H9 (cell line): ENCODE results near the gene ERVK3-1. TPM values are rescaled to one million over a fixed set of nuclear protein-coding genes. Genes with fewer than 3 reads are reported as not detected.

Source experiments
- DNase-seq: peaks from one replicate; pipeline ENCODE4 v3.0.0-alpha.2; 2017
- H2AFZ ChIP-seq: one replicate; pipeline ENCODE4 v1.6.1; 2013; ENCODE audit warnings: mild to moderate bottlenecking, low read length, control low read depth, moderate library complexity
- H2AK5ac ChIP-seq: 2 replicates; pipeline ENCODE4 v1.6.1; 2013; ENCODE audit warnings: low read length, control low read depth, mixed read lengths; ENCODE audit not compliant: insufficient read length
- H2BK120ac ChIP-seq: one replicate; pipeline ENCODE4 v1.6.1; 2013; ENCODE audit warnings: low read depth, mild to moderate bottlenecking, low read length, control low read depth, inconsistent platforms; ENCODE audit not compliant: poor library complexity, severe bottlenecking
- H2BK12ac ChIP-seq: 2 replicates; pipeline ENCODE4 v1.6.1; 2013; ENCODE audit warnings: low read length, control low read depth, mixed read lengths, low read depth; ENCODE audit not compliant: insufficient read length
- H2BK15ac ChIP-seq: 2 replicates; pipeline ENCODE4 v1.6.1; 2013; ENCODE audit warnings: low read depth, low read length, control low read depth
- H2BK20ac ChIP-seq: one replicate; pipeline ENCODE4 v1.6.1; 2013; ENCODE audit warnings: low read depth, mild to moderate bottlenecking, low read length, control low read depth, inconsistent platforms; ENCODE audit not compliant: poor library complexity, severe bottlenecking
- H2BK5ac ChIP-seq: 2 replicates; pipeline ENCODE4 v1.6.1; 2013; ENCODE audit warnings: low read length, control low read depth, mixed read lengths; ENCODE audit not compliant: insufficient read length
- H3K14ac ChIP-seq: 2 replicates; pipeline ENCODE4 v1.6.1; 2013; ENCODE audit warnings: low read length, control low read depth; ENCODE audit not compliant: insufficient read depth
- H3K18ac ChIP-seq: 2 replicates; pipeline ENCODE4 v1.6.1; 2013; ENCODE audit warnings: low read depth, mild to moderate bottlenecking, mixed read lengths, low read length, control low read depth; ENCODE audit not compliant: insufficient read length
- H3K23ac ChIP-seq: 2 replicates; pipeline ENCODE4 v1.6.1; 2013; ENCODE audit warnings: low read length, control low read depth, mixed read lengths, low read depth; ENCODE audit not compliant: insufficient read length
- H3K23me2 ChIP-seq: 2 replicates; pipeline ENCODE4 v1.6.1; 2013; ENCODE audit warnings: low read depth, mild to moderate bottlenecking, mixed read lengths, low read length, control low read depth; ENCODE audit not compliant: insufficient read length, poor library complexity, severe bottlenecking
- H3K27ac ChIP-seq: 2 replicates; pipeline ENCODE4 v1.5.1; 2013; ENCODE audit warnings: low read length, control low read depth, mixed read lengths, low read depth; ENCODE audit not compliant: insufficient read length
- H3K27me3 ChIP-seq: 2 replicates; pipeline ENCODE4 v1.6.1; 2013; ENCODE audit warnings: low read length, control low read depth, inconsistent platforms; ENCODE audit not compliant: insufficient read depth
- H3K4ac ChIP-seq: 2 replicates; pipeline ENCODE4 v1.6.1; 2013; ENCODE audit warnings: low read depth, mild to moderate bottlenecking, control low read depth, inconsistent platforms, low read length, moderate library complexity
- H3K4me1 ChIP-seq: 2 replicates; pipeline ENCODE4 v1.6.1; 2013; ENCODE audit warnings: low read length, control low read depth, inconsistent platforms; ENCODE audit not compliant: insufficient read depth
- H3K4me2 ChIP-seq: 2 replicates; pipeline ENCODE4 v1.6.1; 2013; ENCODE audit warnings: low read length, control low read depth, mixed read lengths; ENCODE audit not compliant: insufficient read length, insufficient read depth
- H3K56ac ChIP-seq: 2 replicates; pipeline ENCODE4 v1.6.1; 2013; ENCODE audit warnings: low read depth, mild to moderate bottlenecking, mixed read lengths, low read length, control low read depth; ENCODE audit not compliant: insufficient read length
- H3K79me1 ChIP-seq: 2 replicates; pipeline ENCODE4 v1.6.1; 2013; ENCODE audit warnings: low read depth, mild to moderate bottlenecking, moderate library complexity, low read length, control low read depth, inconsistent platforms; ENCODE audit not compliant: insufficient read depth, poor library complexity, severe bottlenecking
- H3K79me2 ChIP-seq: 2 replicates; pipeline ENCODE4 v1.6.1; 2013; ENCODE audit warnings: low read length, control low read depth, inconsistent platforms; ENCODE audit not compliant: insufficient read depth
- H3K9ac ChIP-seq: 2 replicates; pipeline ENCODE4 v1.6.1; 2013; ENCODE audit warnings: low read length, control low read depth, mixed read lengths; ENCODE audit not compliant: insufficient read length; ENCODE audit errors: extremely low read depth
- H3K9me3 ChIP-seq: one replicate; pipeline ENCODE4 v1.6.1; 2013; ENCODE audit warnings: low read depth, low read length, inconsistent platforms; ENCODE audit not compliant: control insufficient read depth
- H3T11ph ChIP-seq: one replicate; pipeline ENCODE4 v1.6.1; 2013; ENCODE audit warnings: mild to moderate bottlenecking, low read length, control low read depth, inconsistent platforms
- H4K20me1 ChIP-seq: one replicate; pipeline ENCODE4 v1.6.1; 2013; ENCODE audit not compliant: control insufficient read depth, insufficient read length, insufficient read depth
- H4K5ac ChIP-seq: 2 replicates; pipeline ENCODE4 v1.6.1; 2013; ENCODE audit warnings: low read depth, mild to moderate bottlenecking, mixed read lengths, low read length, control low read depth; ENCODE audit not compliant: insufficient read length
- H4K8ac ChIP-seq: replicated peaks from 2 replicates; pipeline ENCODE4 v1.6.1; 2013; ENCODE audit warnings: low read length, control low read depth, mixed read lengths, low read depth; ENCODE audit not compliant: insufficient read length
- H4K91ac ChIP-seq: 2 replicates; pipeline ENCODE4 v1.6.1; 2013; ENCODE audit warnings: low read depth, mild to moderate bottlenecking, moderate library complexity, mixed read lengths, low read length, control low read depth; ENCODE audit not compliant: insufficient read length
- H3K27ac Mint-ChIP-seq, 3 experiments: 2 replicates in 2 of 3; 3 replicates in 1 of 3; pipeline ENCODE4 v1.8.0; 2020 to 2021; ENCODE audit warnings: mixed read lengths in 3 of 3, mild to moderate bottlenecking in 1 of 3, moderate library complexity in 1 of 3
- H3K27me3 Mint-ChIP-seq: 2 replicates; pipeline ENCODE4 v1.8.0; 2021; ENCODE audit warnings: low read depth, mild to moderate bottlenecking, moderate library complexity, mixed read lengths
- H3K36me3 Mint-ChIP-seq, 3 experiments: 2 replicates in 2 of 3; 3 replicates in 1 of 3; pipeline ENCODE4 v1.8.0; 2020 to 2021; ENCODE audit warnings: low read depth in 3 of 3, mixed read lengths in 3 of 3; ENCODE audit not compliant: insufficient read depth in 1 of 3
- H3K4me1 Mint-ChIP-seq, 2 experiments: 2 replicates each; pipeline ENCODE4 v1.8.0; 2020; ENCODE audit warnings: mixed read lengths in 2 of 2
- H3K4me3 Mint-ChIP-seq, 2 experiments: 2 replicates in 1 of 2; 3 replicates in 1 of 2; pipeline ENCODE4 v1.8.0; 2020 to 2021; ENCODE audit warnings: mild to moderate bottlenecking in 2 of 2, mixed read lengths in 2 of 2, moderate library complexity in 1 of 2
- H3K9me3 Mint-ChIP-seq, 2 experiments: 2 replicates in 1 of 2; 3 replicates in 1 of 2; pipeline ENCODE4 v1.8.0; 2020; ENCODE audit warnings: mild to moderate bottlenecking in 2 of 2, mixed read lengths in 2 of 2, moderate library complexity in 1 of 2
- WGBS: extraction: QIAGEN DNeasy Blood & Tissue Kit; methylation state at CpG from one replicate; pipeline ENCODE4 v1.1.7; 2013; ENCODE audit warnings: missing lambda C conversion rate, low lambda C conversion rate, mixed read lengths; ENCODE audit not compliant: insufficient read length; ENCODE audit errors: extremely low coverage; 5-methylcytosine and 5-hydroxymethylcytosine counted together
- total RNA-seq: library from RNA; stranded (reverse); gene quantifications from 2 replicates; pipeline ENCODE4 v1.2.1, GENCODE V29; 2021
- TF ChIP-seq, protein P1 (sequence below): fragments of 200-600 bp; sonication (generic); conservative IDR thresholded peaks from 3 replicates; pipeline ENCODE4 v1.8.0; 2021; ENCODE audit warnings: antibody characterized with exemption, mild to moderate bottlenecking

ERVK3-1 gene
- total RNA-seq, 1 experiment from 2014 or later = 43.7 TPM

DNA sequence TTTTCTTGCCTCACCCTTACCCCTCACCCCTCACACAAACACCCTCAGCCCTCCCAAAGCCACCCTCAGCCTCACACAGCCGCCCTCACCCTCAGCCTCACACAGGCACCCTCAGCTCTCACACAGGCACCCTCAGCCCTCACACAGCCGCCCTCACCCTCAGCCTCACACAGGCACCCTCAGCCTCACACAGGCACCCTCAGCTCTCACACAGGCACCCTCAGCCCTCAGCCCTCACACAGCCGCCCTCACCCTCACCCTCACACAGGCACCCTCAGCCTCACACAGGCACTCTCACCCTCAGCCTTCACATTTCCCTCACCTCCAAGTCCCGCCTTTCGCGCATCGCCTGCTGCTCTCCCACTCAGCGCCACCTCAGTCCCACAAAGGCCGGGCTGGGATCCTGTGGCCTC lies 21.3 kb downstream of the ERVK3-1 start:
- no peak overlapping the region for H3K4ac ChIP-seq
- Mint-ChIP-seq H3K36me3 (no peaks in the 10 kb centered on the region; a peak in 1 of 7 replicates), H3K27me3 (no peaks in the 10 kb centered on the region), H3K4me3 (no peak overlapping the region), H3K27ac (no peak overlapping the region), H3K4me1 (peaks cover 4 to 5% of the 10 kb centered on the region in 2 experiments; a peak in 3 of 4 replicates), H3K9me3 (no peaks in the 10 kb centered on the region)
- DNase-seq = no peak
- no peak overlapping the region for H3K56ac ChIP-seq
- no peaks in the 10 kb centered on the region for H3K27me3 ChIP-seq
- no peak overlapping the region for H4K91ac ChIP-seq
- H3K23ac ChIP-seq = no peak overlapping the region
- H2AFZ ChIP-seq = no peak overlapping the region
- no peak overlapping the region for H3K27ac ChIP-seq
- H3K9me3 ChIP-seq = no peaks in the 10 kb centered on the region
- peaks cover 10% of the 10 kb centered on the region for H3K23me2 ChIP-seq
- no peak overlapping the region for H2BK12ac ChIP-seq
- H2AK5ac ChIP-seq = no peak overlapping the region
- H3T11ph ChIP-seq = no peak overlapping the region
- no peak overlapping the region for H2BK5ac ChIP-seq
- H2BK120ac ChIP-seq = no peak overlapping the region
- peak overlapping the region; percentile 86 for H3K4me2 ChIP-seq
- peak overlapping the region; percentile 76; the same call in 1 of the 2 replicates for H3K14ac ChIP-seq
- TF ChIP-seq, protein P1, sequence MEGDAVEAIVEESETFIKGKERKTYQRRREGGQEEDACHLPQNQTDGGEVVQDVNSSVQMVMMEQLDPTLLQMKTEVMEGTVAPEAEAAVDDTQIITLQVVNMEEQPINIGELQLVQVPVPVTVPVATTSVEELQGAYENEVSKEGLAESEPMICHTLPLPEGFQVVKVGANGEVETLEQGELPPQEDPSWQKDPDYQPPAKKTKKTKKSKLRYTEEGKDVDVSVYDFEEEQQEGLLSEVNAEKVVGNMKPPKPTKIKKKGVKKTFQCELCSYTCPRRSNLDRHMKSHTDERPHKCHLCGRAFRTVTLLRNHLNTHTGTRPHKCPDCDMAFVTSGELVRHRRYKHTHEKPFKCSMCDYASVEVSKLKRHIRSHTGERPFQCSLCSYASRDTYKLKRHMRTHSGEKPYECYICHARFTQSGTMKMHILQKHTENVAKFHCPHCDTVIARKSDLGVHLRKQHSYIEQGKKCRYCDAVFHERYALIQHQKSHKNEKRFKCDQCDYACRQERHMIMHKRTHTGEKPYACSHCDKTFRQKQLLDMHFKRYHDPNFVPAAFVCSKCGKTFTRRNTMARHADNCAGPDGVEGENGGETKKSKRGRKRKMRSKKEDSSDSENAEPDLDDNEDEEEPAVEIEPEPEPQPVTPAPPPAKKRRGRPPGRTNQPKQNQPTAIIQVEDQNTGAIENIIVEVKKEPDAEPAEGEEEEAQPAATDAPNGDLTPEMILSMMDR = no peak
- H3K79me2 ChIP-seq = no peaks in the 10 kb centered on the region
- peak overlapping the region; percentile 92 for H3K9ac ChIP-seq
- H4K5ac ChIP-seq = no peak overlapping the region
- H2BK20ac ChIP-seq = no peak overlapping the region
- H4K20me1 ChIP-seq = peaks cover 5% of the 10 kb centered on the region
- WGBS = no CpG with 5 or more reads among the region's 9 CpGs
- H4K8ac ChIP-seq = no peak overlapping the region
- H3K18ac ChIP-seq = peak overlapping the region; percentile 76
- H3K79me1 ChIP-seq = no peaks in the 10 kb centered on the region
- no peak overlapping the region for H2BK15ac ChIP-seq
- no peaks in the 10 kb centered on the region for H3K4me1 ChIP-seq
